Measurements from ENCODE around the gene RBM12.
A peak's percentile ranks its signal among the peaks of the same experiment; 100 is the strongest.

Gene RBM12

GRCh38 chr20:35681960-35682359 lies 17.3 kb upstream of the RBM12 start:
- H3K9ac ChIP-seq (ENCODE audit: low read depth, low read length), result no peak overlapping the region
- no peaks in the 10 kb centered on the region for H3K36me3 ChIP-seq (ENCODE audit: insufficient read depth, low read length)
- H3K9me3 ChIP-seq (ENCODE audit: control insufficient read depth, insufficient read depth, low read length), result no peaks in the 10 kb centered on the region
- H3K4me1 ChIP-seq (ENCODE audit: insufficient read depth, low read length), result no peaks in the 10 kb centered on the region

GRCh38 chr20:35680452-35681183 lies 15.9 kb upstream of the RBM12 start:
- no peaks in the 10 kb centered on the region for H3K36me3 ChIP-seq (ENCODE audit: insufficient read depth, low read length)
- H3K4me1 ChIP-seq (ENCODE audit: insufficient read depth, low read length), result no peaks in the 10 kb centered on the region
- H3K9me3 ChIP-seq (ENCODE audit: control insufficient read depth, insufficient read depth, low read length), result no peaks in the 10 kb centered on the region
- no peak overlapping the region for H3K9ac ChIP-seq (ENCODE audit: low read depth, low read length)

- H3K36me3 ChIP-seq (ENCODE audit: insufficient read depth, low read length), result no peaks in the 10 kb centered on the region; the same call in 1 of the 2 replicates
- no peaks in the 10 kb centered on the region for H3K9me3 ChIP-seq (ENCODE audit: control insufficient read depth, insufficient read depth, low read length)
- no peaks in the 10 kb centered on the region for H3K4me1 ChIP-seq (ENCODE audit: insufficient read depth, low read length)
- H3K9ac ChIP-seq (ENCODE audit: low read depth, low read length), result no peak overlapping the region
Observed at GRCh38 chr20:35674921-35675320, 10.2 kb upstream of the RBM12 start.

GRCh38 chr20:35673884-35674283 lies 9.2 kb upstream of the RBM12 start:
- Histone ChIP-seq H3K36me3 (ENCODE audit: insufficient read depth, low read length) (peaks cover 7% of the 10 kb centered on the region), H3K9ac (ENCODE audit: low read depth, low read length) (no peak overlapping the region)

GRCh38 chr20:35669681-35670080 lies 5.0 kb upstream of the RBM12 start:
- Histone ChIP-seq H3K4me1 (ENCODE audit: insufficient read depth, low read length) (no peaks in the 10 kb centered on the region), H3K9me3 (ENCODE audit: control insufficient read depth, insufficient read depth, low read length) (no peaks in the 10 kb centered on the region), H3K9ac (ENCODE audit: low read depth, low read length) (no peak overlapping the region), H3K36me3 (ENCODE audit: insufficient read depth, low read length) (peaks cover 7% of the 10 kb centered on the region)

More at GRCh38 chr20:35673884-35674283, 9.2 kb upstream of the RBM12 start:
- no peaks in the 10 kb centered on the region for H3K4me1 ChIP-seq (ENCODE audit: insufficient read depth, low read length)
- H3K9me3 ChIP-seq (ENCODE audit: control insufficient read depth, insufficient read depth, low read length), result no peaks in the 10 kb centered on the region

- H3K9ac ChIP-seq (ENCODE audit: low read depth, low read length), result no peak overlapping the region
- no peaks in the 10 kb centered on the region for H3K9me3 ChIP-seq (ENCODE audit: control insufficient read depth, insufficient read depth, low read length)
- no peaks in the 10 kb centered on the region for H3K4me1 ChIP-seq (ENCODE audit: insufficient read depth, low read length)
- peaks cover 7% of the 10 kb centered on the region for H3K36me3 ChIP-seq (ENCODE audit: insufficient read depth, low read length)
Observed at GRCh38 chr20:35669221-35669620, 4.5 kb upstream of the RBM12 start.

GRCh38 chr20:35665949-35666288 lies 1.2 kb upstream of the RBM12 start:
- peaks cover 7% of the 10 kb centered on the region for H3K36me3 ChIP-seq (ENCODE audit: insufficient read depth, low read length)
- peaks cover 13% of the 10 kb centered on the region; the same call in 1 of the 2 replicates for H3K4me1 ChIP-seq (ENCODE audit: insufficient read depth, low read length)
- no peaks in the 10 kb centered on the region for H3K9me3 ChIP-seq (ENCODE audit: control insufficient read depth, insufficient read depth, low read length)

GRCh38 chr20:35663516-35664465 lies 909 bp downstream of the RBM12 start:
- Histone ChIP-seq H3K9me3 (ENCODE audit: control insufficient read depth, insufficient read depth, low read length) (no peaks in the 10 kb centered on the region), H3K4me1 (ENCODE audit: insufficient read depth, low read length) (peaks cover 18% of the 10 kb centered on the region; the same call in 1 of the 2 replicates), H3K9ac (ENCODE audit: low read depth, low read length) (peak overlapping the region; percentile 89), H3K36me3 (ENCODE audit: insufficient read depth, low read length) (no peaks in the 10 kb centered on the region)

More at GRCh38 chr20:35665949-35666288, 1.2 kb upstream of the RBM12 start:
- H3K9ac ChIP-seq (ENCODE audit: low read depth, low read length), result no peak overlapping the region

- Histone ChIP-seq H3K36me3 (ENCODE audit: insufficient read depth, low read length) (no peaks in the 10 kb centered on the region), H3K9me3 (ENCODE audit: control insufficient read depth, insufficient read depth, low read length) (no peaks in the 10 kb centered on the region), H3K9ac (ENCODE audit: low read depth, low read length) (peak overlapping the region; percentile 22; the same call in 1 of the 2 replicates), H3K4me1 (ENCODE audit: insufficient read depth, low read length) (peaks cover 18% of the 10 kb centered on the region; the same call in 1 of the 2 replicates)
Observed at GRCh38 chr20:35662551-35662950, 2.1 kb downstream of the RBM12 start.

GRCh38 chr20:35661908-35662307 lies 2.8 kb downstream of the RBM12 start:
- Histone ChIP-seq H3K36me3 (ENCODE audit: insufficient read depth, low read length) (no peaks in the 10 kb centered on the region), H3K9me3 (ENCODE audit: control insufficient read depth, insufficient read depth, low read length) (no peaks in the 10 kb centered on the region), H3K4me1 (ENCODE audit: insufficient read depth, low read length) (peaks cover 18% of the 10 kb centered on the region; the same call in 1 of the 2 replicates), H3K9ac (ENCODE audit: low read depth, low read length) (no peak overlapping the region)

GRCh38 chr20:35661053-35661452 lies 3.6 kb downstream of the RBM12 start:
- Histone ChIP-seq H3K9ac (ENCODE audit: low read depth, low read length) (no peak overlapping the region), H3K9me3 (ENCODE audit: control insufficient read depth, insufficient read depth, low read length) (no peaks in the 10 kb centered on the region), H3K36me3 (ENCODE audit: insufficient read depth, low read length) (no peaks in the 10 kb centered on the region), H3K4me1 (ENCODE audit: insufficient read depth, low read length) (peaks cover 18% of the 10 kb centered on the region; the same call in 1 of the 2 replicates)

- peaks cover 18% of the 10 kb centered on the region; the same call in 1 of the 2 replicates for H3K4me1 ChIP-seq (ENCODE audit: insufficient read depth, low read length)
- H3K36me3 ChIP-seq (ENCODE audit: insufficient read depth, low read length), result no peaks in the 10 kb centered on the region; the same call in 1 of the 2 replicates
- no peaks in the 10 kb centered on the region for H3K9me3 ChIP-seq (ENCODE audit: control insufficient read depth, insufficient read depth, low read length)
- no peak overlapping the region for H3K9ac ChIP-seq (ENCODE audit: low read depth, low read length)
Observed at GRCh38 chr20:35660122-35660937, 4.4 kb downstream of the RBM12 start.

GRCh38 chr20:35657271-35657670 lies 7.4 kb downstream of the RBM12 start:
- H3K9ac ChIP-seq (ENCODE audit: low read depth, low read length), result no peak overlapping the region
- H3K9me3 ChIP-seq (ENCODE audit: control insufficient read depth, insufficient read depth, low read length), result no peaks in the 10 kb centered on the region
- H3K36me3 ChIP-seq (ENCODE audit: insufficient read depth, low read length), result peaks cover 14% of the 10 kb centered on the region; the same call in 1 of the 2 replicates
- peaks cover 14% of the 10 kb centered on the region; the same call in 1 of the 2 replicates for H3K4me1 ChIP-seq (ENCODE audit: insufficient read depth, low read length)

- Histone ChIP-seq H3K36me3 (ENCODE audit: insufficient read depth, low read length) (peaks cover 14% of the 10 kb centered on the region; the same call in 1 of the 2 replicates), H3K4me1 (ENCODE audit: insufficient read depth, low read length) (no peaks in the 10 kb centered on the region), H3K9ac (ENCODE audit: low read depth, low read length) (no peak overlapping the region), H3K9me3 (ENCODE audit: control insufficient read depth, insufficient read depth, low read length) (no peaks in the 10 kb centered on the region)
Observed at GRCh38 chr20:35654415-35654814, 10.3 kb downstream of the RBM12 start.

Measured in ES-I3 (cell line).